Measurements from ENCODE around the gene HMOX1.
A peak's percentile ranks its signal among the peaks of the same experiment; 100 is the strongest.

Gene HMOX1

GRCh38 chr22:35380537-35381423 lies at the start of gene HMOX1:
TSS of gene HMOX1 (plus strand) at chr22:35381096. CDS start at chr22:35381174, 78 bp downstream.
- H3K27me3 Mint-ChIP-seq: peaks cover 51% of the 10 kb centered on the region
- H3K9me3 Mint-ChIP-seq: no peaks in the 10 kb centered on the region
- H3K36me3 Mint-ChIP-seq (ENCODE audit: low read depth): no peaks in the 10 kb centered on the region
- peak within 1 kb of the TSS; percentile 45 for H3K4me3 Mint-ChIP-seq
- peaks cover 23% of the 10 kb centered on the region for H3K4me1 Mint-ChIP-seq (ENCODE audit: low read depth)
- DNase-seq: peak; percentile 69
- H3K27ac Mint-ChIP-seq: no peak within 1 kb of the TSS

- Mint-ChIP-seq H3K4me1 (ENCODE audit: low read depth) (peaks cover 46% of the 10 kb centered on the region), H3K36me3 (ENCODE audit: low read depth) (peaks cover 76% of the 10 kb centered on the region), H3K27me3 (no peaks in the 10 kb centered on the region), H3K4me3 (no peak overlapping the region), H3K9me3 (no peaks in the 10 kb centered on the region), H3K27ac (no peak overlapping the region)
- no peak for DNase-seq
Measured at GRCh38 chr22:35332278-35332677, 48.6 kb upstream of the HMOX1 start.

- Mint-ChIP-seq H3K9me3 (no peaks in the 10 kb centered on the region), H3K27me3 (no peaks in the 10 kb centered on the region), H3K4me1 (ENCODE audit: low read depth) (peaks cover 42% of the 10 kb centered on the region), H3K4me3 (no peak overlapping the region), H3K27ac (peak overlapping the region; percentile 50), H3K36me3 (ENCODE audit: low read depth) (peaks cover 74% of the 10 kb centered on the region)
- DNase-seq: no peak
Measured at GRCh38 chr22:35333220-35333619, 47.7 kb upstream of the HMOX1 start.

- Mint-ChIP-seq H3K27me3 (no peaks in the 10 kb centered on the region), H3K9me3 (no peaks in the 10 kb centered on the region), H3K4me3 (no peak overlapping the region), H3K4me1 (ENCODE audit: low read depth) (peaks cover 41% of the 10 kb centered on the region), H3K27ac (peak overlapping the region; percentile 68), H3K36me3 (ENCODE audit: low read depth) (peaks cover 74% of the 10 kb centered on the region)
- peak; percentile 49 for DNase-seq
Measured at GRCh38 chr22:35334004-35334403, 46.9 kb upstream of the HMOX1 start.

GRCh38 chr22:35335468-35335867 lies 45.4 kb upstream of the HMOX1 start:
- Mint-ChIP-seq H3K4me1 (ENCODE audit: low read depth) (peaks cover 27% of the 10 kb centered on the region), H3K36me3 (ENCODE audit: low read depth) (peaks cover 76% of the 10 kb centered on the region), H3K9me3 (no peaks in the 10 kb centered on the region), H3K27me3 (no peaks in the 10 kb centered on the region), H3K27ac (peak overlapping the region; percentile 53), H3K4me3 (no peak overlapping the region)
- no peak for DNase-seq

GRCh38 chr22:35335936-35336781 lies 44.7 kb upstream of the HMOX1 start:
- no peak for DNase-seq
- H3K36me3 Mint-ChIP-seq (ENCODE audit: low read depth): peaks cover 75% of the 10 kb centered on the region
- H3K27me3 Mint-ChIP-seq: no peaks in the 10 kb centered on the region
- no peaks in the 10 kb centered on the region for H3K9me3 Mint-ChIP-seq
- H3K4me1 Mint-ChIP-seq (ENCODE audit: low read depth): peaks cover 23% of the 10 kb centered on the region
- H3K4me3 Mint-ChIP-seq: no peak overlapping the region
- H3K27ac Mint-ChIP-seq: peak overlapping the region; percentile 53

- H3K27me3 Mint-ChIP-seq: no peaks in the 10 kb centered on the region
- H3K27ac Mint-ChIP-seq: peak overlapping the region; percentile 69
- no peaks in the 10 kb centered on the region for H3K9me3 Mint-ChIP-seq
- H3K4me3 Mint-ChIP-seq: no peak overlapping the region
- peaks cover 66% of the 10 kb centered on the region for H3K36me3 Mint-ChIP-seq (ENCODE audit: low read depth)
- H3K4me1 Mint-ChIP-seq (ENCODE audit: low read depth): peaks cover 20% of the 10 kb centered on the region
- no peak for DNase-seq
Measured at GRCh38 chr22:35337932-35338331, 43.0 kb upstream of the HMOX1 start.

- Mint-ChIP-seq H3K36me3 (ENCODE audit: low read depth) (peaks cover 53% of the 10 kb centered on the region), H3K4me3 (no peak overlapping the region), H3K27ac (peak overlapping the region; percentile 44), H3K9me3 (no peaks in the 10 kb centered on the region), H3K27me3 (no peaks in the 10 kb centered on the region), H3K4me1 (ENCODE audit: low read depth) (no peaks in the 10 kb centered on the region)
- no peak for DNase-seq
Measured at GRCh38 chr22:35341090-35341874, 39.6 kb upstream of the HMOX1 start.

GRCh38 chr22:35342390-35342789 lies 38.5 kb upstream of the HMOX1 start:
- no peaks in the 10 kb centered on the region for H3K4me1 Mint-ChIP-seq (ENCODE audit: low read depth)
- H3K9me3 Mint-ChIP-seq: no peaks in the 10 kb centered on the region
- H3K36me3 Mint-ChIP-seq (ENCODE audit: low read depth): peaks cover 54% of the 10 kb centered on the region
- H3K27ac Mint-ChIP-seq: peak overlapping the region; percentile 26
- H3K4me3 Mint-ChIP-seq: no peak overlapping the region
- no peak for DNase-seq
- no peaks in the 10 kb centered on the region for H3K27me3 Mint-ChIP-seq

- Mint-ChIP-seq H3K27me3 (no peaks in the 10 kb centered on the region), H3K9me3 (no peaks in the 10 kb centered on the region), H3K4me1 (ENCODE audit: low read depth) (no peaks in the 10 kb centered on the region), H3K36me3 (ENCODE audit: low read depth) (peaks cover 47% of the 10 kb centered on the region), H3K27ac (no peak overlapping the region), H3K4me3 (no peak overlapping the region)
- DNase-seq: no peak
Measured at GRCh38 chr22:35343664-35344550, 37.0 kb upstream of the HMOX1 start.

- Mint-ChIP-seq H3K4me3 (no peak overlapping the region), H3K27ac (no peak overlapping the region)
Measured at GRCh38 chr22:35344956-35345690, 35.8 kb upstream of the HMOX1 start.

GRCh38 chr22:35345808-35346505 lies 34.9 kb upstream of the HMOX1 start:
- peaks cover 32% of the 10 kb centered on the region for H3K36me3 Mint-ChIP-seq (ENCODE audit: low read depth)
- H3K9me3 Mint-ChIP-seq: no peaks in the 10 kb centered on the region
- H3K27ac Mint-ChIP-seq: no peak overlapping the region
- no peak for DNase-seq
- no peak overlapping the region for H3K4me3 Mint-ChIP-seq
- H3K4me1 Mint-ChIP-seq (ENCODE audit: low read depth): peaks cover 5% of the 10 kb centered on the region
- peaks cover under 1% of the 10 kb centered on the region for H3K27me3 Mint-ChIP-seq

More at GRCh38 chr22:35344956-35345690, 35.8 kb upstream of the HMOX1 start:
- Mint-ChIP-seq H3K27me3 (no peaks in the 10 kb centered on the region), H3K36me3 (ENCODE audit: low read depth) (peaks cover 41% of the 10 kb centered on the region), H3K9me3 (no peaks in the 10 kb centered on the region), H3K4me1 (ENCODE audit: low read depth) (no peaks in the 10 kb centered on the region)
- no peak for DNase-seq

Measured in activated T-cell treated with anti-CD3 and anti-CD28 coated beads, Interleukin-2, amount 50 U/mL, for 24 hours (primary cell).